ENCODE measurements around the gene FBXW11. TPM values are rescaled to one million over a fixed set of nuclear protein-coding genes. Genes with fewer than 3 reads are reported as not detected.

Gene FBXW11
- total RNA-seq, 1 donor from 2014 or later = 52.7 TPM

DNA sequence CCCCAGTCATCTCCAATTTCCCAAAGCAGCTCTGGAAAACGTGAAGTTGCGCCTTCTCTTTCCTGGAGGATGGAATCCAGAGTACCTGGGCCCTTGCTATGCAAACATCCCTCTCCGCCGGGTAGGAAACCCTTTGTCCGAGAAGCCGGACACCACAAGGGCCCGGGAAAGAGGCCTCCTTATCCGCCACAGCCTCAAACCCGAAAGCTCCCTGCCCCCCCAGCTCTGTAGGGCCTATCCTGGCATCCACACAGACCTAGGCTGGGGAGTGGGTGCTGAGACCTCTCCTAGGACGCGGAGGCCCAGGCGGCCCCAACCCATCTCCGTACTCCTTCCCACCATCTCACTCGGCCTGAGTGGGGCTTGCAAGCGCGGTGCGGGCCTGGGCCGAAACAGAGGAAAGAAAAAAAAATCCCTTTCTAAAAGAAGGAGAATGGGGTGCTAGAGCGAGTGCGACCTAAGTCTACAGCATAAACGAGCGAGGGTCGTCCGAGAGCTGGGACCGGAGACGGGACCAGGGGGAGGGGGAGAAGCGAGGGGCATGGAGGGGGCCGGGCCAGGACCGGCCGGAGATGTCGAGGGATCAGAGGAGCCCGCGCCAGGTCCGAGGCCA is 624 bp downstream of the FBXW11 start:
- ATAC-seq (ENCODE audit: low read depth) = peak; percentile 3
- Mint-ChIP-seq H3K36me3 (ENCODE audit: low read depth) (peaks cover 11% of the 10 kb centered on the region), H3K4me1 (peaks cover 58% of the 10 kb centered on the region), H3K4me3 (peak overlapping the region; percentile 93), H3K27ac (peak overlapping the region; percentile 84), H3K27me3 (no peaks in the 10 kb centered on the region), H3K9me3 (no peaks in the 10 kb centered on the region)
- intact Hi-C loops (cut with micrococcal nuclease) = loop anchor here (1.0 to 10.0 kb wide), 13 partner anchors 27 to 1911 kb away; partner anchors contain the start of genes BNIP1, CREBRF, DUSP1 and ERGIC1
- ChIA-PET POLR2A (interaction anchor here (0.8 to 2.8 kb wide), 23 partner anchors 7 to 978 kb away, joined by 3 to 35 read pairs (median 6); partner anchors contain the start of genes ATP6V0E1, DUSP1, NPM1 and UBTD2), CTCF (interaction anchor here (0.7 to 5.9 kb wide), 9 partner anchors 8 to 183 kb away, joined by 3 to 61 read pairs (median 7); partner anchors contain the start of gene STK10)
- no peak for DNase-seq
- TF ChIP-seq, protein P1, sequence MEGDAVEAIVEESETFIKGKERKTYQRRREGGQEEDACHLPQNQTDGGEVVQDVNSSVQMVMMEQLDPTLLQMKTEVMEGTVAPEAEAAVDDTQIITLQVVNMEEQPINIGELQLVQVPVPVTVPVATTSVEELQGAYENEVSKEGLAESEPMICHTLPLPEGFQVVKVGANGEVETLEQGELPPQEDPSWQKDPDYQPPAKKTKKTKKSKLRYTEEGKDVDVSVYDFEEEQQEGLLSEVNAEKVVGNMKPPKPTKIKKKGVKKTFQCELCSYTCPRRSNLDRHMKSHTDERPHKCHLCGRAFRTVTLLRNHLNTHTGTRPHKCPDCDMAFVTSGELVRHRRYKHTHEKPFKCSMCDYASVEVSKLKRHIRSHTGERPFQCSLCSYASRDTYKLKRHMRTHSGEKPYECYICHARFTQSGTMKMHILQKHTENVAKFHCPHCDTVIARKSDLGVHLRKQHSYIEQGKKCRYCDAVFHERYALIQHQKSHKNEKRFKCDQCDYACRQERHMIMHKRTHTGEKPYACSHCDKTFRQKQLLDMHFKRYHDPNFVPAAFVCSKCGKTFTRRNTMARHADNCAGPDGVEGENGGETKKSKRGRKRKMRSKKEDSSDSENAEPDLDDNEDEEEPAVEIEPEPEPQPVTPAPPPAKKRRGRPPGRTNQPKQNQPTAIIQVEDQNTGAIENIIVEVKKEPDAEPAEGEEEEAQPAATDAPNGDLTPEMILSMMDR (IDR thresholded peaks at IDR 0.05) = no peak

DNA sequence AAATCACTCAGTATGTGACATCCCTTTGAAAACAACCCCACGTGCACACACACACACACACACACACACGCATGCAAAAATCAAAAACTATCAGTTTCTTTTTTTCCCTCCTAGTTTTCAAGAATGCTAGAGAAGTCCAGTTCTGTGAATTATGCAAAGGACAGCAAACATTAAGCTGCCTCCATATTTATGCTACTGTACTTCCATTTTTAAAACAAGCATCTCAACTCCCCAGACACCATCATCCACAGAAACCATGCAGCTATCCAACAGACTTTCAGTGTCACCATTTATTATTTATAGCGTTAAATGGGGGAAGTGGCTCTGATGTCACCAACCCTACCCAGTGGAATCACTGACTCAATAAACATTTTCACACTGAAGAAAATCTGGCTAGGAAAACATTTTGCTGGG is 1.6 kb downstream of the FBXW11 start:
- no peak for ATAC-seq (ENCODE audit: low read depth)
- H3K27me3 Mint-ChIP-seq = no peaks in the 10 kb centered on the region
- TF ChIP-seq, protein P1 (IDR thresholded peaks at IDR 0.05) = no peak
- ChIA-PET CTCF (interaction anchor here (5.9 kb wide), 1 partner anchor 92 kb away, joined by 61 read pairs; no protein-coding TSS in a partner anchor), POLR2A (interaction anchor here (0.6 to 2.6 kb wide), 4 partner anchors 10 to 766 kb away, joined by 3 to 35 read pairs (median 4); partner anchors contain the start of gene DUSP1)
- no peak for DNase-seq
- no peaks in the 10 kb centered on the region for H3K9me3 Mint-ChIP-seq
- H3K27ac Mint-ChIP-seq = peak overlapping the region; percentile 84
- H3K36me3 Mint-ChIP-seq (ENCODE audit: low read depth) = peaks cover 11% of the 10 kb centered on the region
- intact Hi-C loops (cut with micrococcal nuclease) = loop anchor here (5.0 to 10.0 kb wide), 5 partner anchors 38 to 1912 kb away; partner anchors contain the start of genes DUSP1, ERGIC1 and NPM1
- peak overlapping the region; percentile 93 for H3K4me3 Mint-ChIP-seq
- peaks cover 68% of the 10 kb centered on the region for H3K4me1 Mint-ChIP-seq

DNA sequence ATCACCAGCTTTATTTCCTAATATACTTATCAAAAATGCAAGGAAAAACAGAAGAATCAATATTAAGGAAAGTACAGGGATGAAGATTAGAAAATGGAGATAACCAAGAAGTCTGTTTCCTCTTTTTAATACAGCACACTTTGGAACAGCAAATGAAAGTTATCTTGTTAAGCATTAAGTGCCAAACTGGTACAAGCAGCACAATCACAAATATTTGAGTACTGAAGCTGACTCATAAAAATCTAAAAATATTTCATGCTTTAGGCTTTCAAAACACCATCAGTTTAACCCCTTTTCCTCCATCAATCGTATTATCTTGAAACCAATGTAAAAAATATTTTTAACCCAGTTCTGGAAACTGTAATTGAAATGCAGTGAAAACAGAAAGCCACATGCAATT is 2.7 kb downstream of the FBXW11 start:
- peak overlapping the region; percentile 63 for H3K4me3 Mint-ChIP-seq
- no peaks in the 10 kb centered on the region for H3K9me3 Mint-ChIP-seq
- H3K27ac Mint-ChIP-seq = peak overlapping the region; percentile 70
- ATAC-seq (ENCODE audit: low read depth) (no peak), DNase-seq (no peak)
- CTCF ChIA-PET = interaction anchor here (0.7 to 1.6 kb wide), 4 partner anchors 8 to 95 kb away, joined by 3 to 8 read pairs (median 4); no protein-coding TSS in a partner anchor
- POLR2A ChIA-PET = interaction anchor here (0.8 kb wide), 1 partner anchor 9 kb away, joined by 3 read pairs; no protein-coding TSS in a partner anchor
- TF ChIP-seq, protein P1 (IDR thresholded peaks at IDR 0.05) = no peak
- H3K4me1 Mint-ChIP-seq = peaks cover 78% of the 10 kb centered on the region
- intact Hi-C loops (cut with micrococcal nuclease) = loop anchor here (10.0 kb wide), 1 partner anchor 831 kb away; the partner anchor contains the start of gene ERGIC1
- H3K36me3 Mint-ChIP-seq (ENCODE audit: low read depth) = peaks cover 11% of the 10 kb centered on the region
- H3K27me3 Mint-ChIP-seq = no peaks in the 10 kb centered on the region

DNA sequence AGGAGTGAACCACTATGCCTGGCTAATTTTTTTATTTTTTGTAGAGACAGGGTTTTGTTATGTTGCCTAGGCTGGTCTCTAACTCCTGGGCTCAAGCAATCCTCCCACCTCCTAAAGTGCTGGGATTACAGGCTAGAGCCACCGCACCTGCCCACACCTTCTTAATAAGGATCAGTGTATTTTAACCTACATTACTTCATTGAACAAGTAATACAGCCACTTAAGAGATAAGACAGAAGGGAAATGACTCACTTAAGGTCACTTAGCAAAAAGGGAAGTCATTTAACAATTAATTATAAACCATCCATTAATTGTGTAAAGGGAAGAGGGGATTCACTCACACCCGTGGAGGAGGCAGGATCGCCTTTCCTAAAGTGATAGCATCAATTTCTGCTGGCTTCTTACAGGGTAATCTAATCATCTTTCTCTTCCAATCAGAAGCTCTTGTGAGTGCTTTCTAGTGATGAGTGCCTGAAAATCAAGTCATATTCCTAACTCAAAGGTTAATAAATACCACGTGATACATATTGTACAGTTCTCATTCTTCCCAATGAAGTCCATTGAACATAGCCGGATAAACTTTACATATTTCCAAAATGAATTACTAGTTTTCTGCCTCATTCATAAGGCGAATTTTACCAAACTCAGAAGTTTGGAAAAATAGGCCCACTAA is 3.5 kb downstream of the FBXW11 start:
- intact Hi-C loops (cut with micrococcal nuclease) = loop anchor here (10.0 kb wide), 1 partner anchor 832 kb away; the partner anchor contains the start of gene ERGIC1
- TF ChIP-seq, protein P1 (IDR thresholded peaks at IDR 0.05) = no peak
- ChIA-PET POLR2A (no interaction called here), CTCF (interaction anchor here (0.7 to 1.6 kb wide), 4 partner anchors 7 to 94 kb away, joined by 3 to 8 read pairs (median 4); no protein-coding TSS in a partner anchor)
- H3K36me3 Mint-ChIP-seq (ENCODE audit: low read depth) = peaks cover 11% of the 10 kb centered on the region
- H3K27me3 Mint-ChIP-seq = no peaks in the 10 kb centered on the region
- peak overlapping the region; percentile 63 for H3K4me3 Mint-ChIP-seq
- H3K27ac Mint-ChIP-seq = peak overlapping the region; percentile 70
- no peaks in the 10 kb centered on the region for H3K9me3 Mint-ChIP-seq
- ATAC-seq (ENCODE audit: low read depth) (no peak), DNase-seq (no peak)
- peaks cover 81% of the 10 kb centered on the region for H3K4me1 Mint-ChIP-seq
